Naive thymus-derived CD8-positive, alpha-beta T cell (primary cell): ENCODE data around the gene STAP2. TPM values are rescaled to one million over a fixed set of nuclear protein-coding genes. Genes with fewer than 3 reads are reported as not detected.

Experiments used
- ATAC-seq, 2 donors: fragments of 150-1000 bp; cut with Tn5 transposase in 1 of 2; sonication (Bioruptor Pico), chemical (Tn5 transposase) in 1 of 2; 1 replicate in 1 of 2; 2 replicates in 1 of 2; pipeline ENCODE4 v1.10.0; 2021; ENCODE audit warnings: mild to moderate bottlenecking in 2 of 2, moderate library complexity in 2 of 2
- POLR2A ChIA-PET: fragments of 350-600 bp; sonication (Branson Sonifier 250); formaldehyde crosslinking; loops from one replicate; lab custom pipeline; 2021; ENCODE audit warnings: antibody characterized with exemption; lab: Charles Lee
- DNase-seq, 10 donors: peaks; one replicate each; pipeline versions ENCODE4 v3.0.0 to v3.0.0-alpha.2; 2020 to 2022
- H3K27ac Mint-ChIP-seq, 10 donors: one replicate each; pipeline ENCODE4 v1.8.0; 2020 to 2022; ENCODE audit warnings: mild to moderate bottlenecking in 10 of 10, mixed read lengths in 10 of 10, moderate library complexity in 4 of 10, inconsistent platforms in 1 of 10
- H3K27me3 Mint-ChIP-seq, 5 donors: one replicate each; pipeline ENCODE4 v1.8.0; 2021 to 2022; ENCODE audit warnings: mixed read lengths in 5 of 5
- H3K36me3 Mint-ChIP-seq, 3 donors: one replicate each; pipeline ENCODE4 v1.8.0; 2020 to 2022; ENCODE audit warnings: mixed read lengths in 3 of 3, mild to moderate bottlenecking in 2 of 3, inconsistent platforms in 1 of 3
- H3K4me1 Mint-ChIP-seq, 4 donors: one replicate each; pipeline ENCODE4 v1.8.0; 2021 to 2022; ENCODE audit warnings: mixed read lengths in 4 of 4
- H3K4me3 Mint-ChIP-seq, 10 donors: one replicate each; pipeline ENCODE4 v1.8.0; 2020 to 2022; ENCODE audit warnings: mild to moderate bottlenecking in 10 of 10, mixed read lengths in 10 of 10, moderate library complexity in 6 of 10, inconsistent platforms in 1 of 10
- H3K9me3 Mint-ChIP-seq, 9 donors: one replicate each; pipeline ENCODE4 v1.8.0; 2020 to 2022; ENCODE audit warnings: mixed read lengths in 9 of 9, mild to moderate bottlenecking in 3 of 9, inconsistent platforms in 1 of 9, moderate library complexity in 1 of 9
- polyA plus RNA-seq, 3 donors: library from polyadenylated mRNA; unstranded; fragments of 300-500 nt; fragmentation: Illumina TruSeq; gene quantifications; one replicate each; pipeline ENCODE4 v1.2.3, GENCODE V29; 2021
- total RNA-seq, 8 experiments: library from RNA in 2 of 8; stranded (reverse) in 2 of 8; gene quantifications; one replicate each; pipeline ENCODE4 v1.2.3 and lab custom pipeline; 2021 to 2026

STAP2 gene
- total and polyA plus RNA-seq, 5 experiments from 2014 or later, result 1.3 to 2.6 (median 1.5) TPM

DNA sequence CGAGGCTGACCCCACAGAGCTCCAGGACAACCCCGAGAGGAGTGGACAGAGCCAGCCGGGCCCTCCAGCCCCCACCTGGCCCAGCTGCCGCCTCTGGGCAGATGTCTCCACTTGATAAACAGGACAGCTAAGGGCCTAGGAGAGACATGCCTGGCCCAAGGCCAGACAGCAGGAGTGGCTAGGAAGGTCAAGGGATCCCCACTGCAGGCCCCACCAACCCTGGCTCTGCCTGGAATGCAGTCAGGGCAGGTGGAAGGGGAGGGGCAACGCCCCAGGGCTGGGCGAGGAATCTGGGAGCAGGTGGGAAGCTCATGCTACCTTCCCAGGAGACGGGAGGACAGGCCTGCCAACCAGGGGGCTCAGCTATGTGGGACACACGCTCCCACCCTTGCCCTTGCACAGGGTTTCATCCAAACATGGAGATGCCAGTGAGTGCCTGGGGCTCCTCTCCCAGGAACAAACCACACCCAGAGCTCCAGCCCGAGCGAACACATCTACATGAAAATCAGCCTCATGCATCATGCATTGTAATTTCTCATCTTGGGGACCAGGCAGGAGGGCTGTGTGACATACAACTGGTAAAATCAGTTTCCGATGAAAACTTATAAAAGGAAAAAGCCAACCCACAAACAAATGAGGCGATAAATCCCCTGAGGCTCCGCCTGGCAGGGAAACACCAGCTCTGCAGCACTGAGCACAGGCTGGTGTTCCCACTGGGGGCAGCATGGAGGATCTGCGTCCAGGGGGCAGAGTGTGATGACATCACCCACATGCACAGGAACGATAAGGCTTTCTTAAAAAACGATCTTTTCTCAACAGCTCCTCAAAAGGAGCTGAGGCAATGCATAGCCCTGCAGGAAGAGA, 36.8 kb upstream of the STAP2 start:
- DNase-seq, result peak in 1 of 10 donors; percentile 17
- ATAC-seq, result no peak
- POLR2A ChIA-PET, result interaction anchor here (1.2 to 1.8 kb wide), 3 partner anchors 15 to 96 kb away, joined by 4 read pairs; partner anchors contain the start of gene SH3GL1
- H3K4me3 Mint-ChIP-seq, result peak overlapping the region in 4 of 10 donors; percentile 19 to 52 (median 28)
- H3K4me1 Mint-ChIP-seq, result peaks cover 29 to 79% (median 57%) of the 10 kb centered on the region in 4 donors
- no peaks in the 10 kb centered on the region for H3K27me3 Mint-ChIP-seq
- H3K36me3 Mint-ChIP-seq, result peaks cover 0 to 4% (median 0%) of the 10 kb centered on the region in 3 donors
- H3K27ac Mint-ChIP-seq, result peak overlapping the region in 7 of 10 donors; percentile 40 to 85 (median 72)
- H3K9me3 Mint-ChIP-seq, result no peaks in the 10 kb centered on the region

DNA sequence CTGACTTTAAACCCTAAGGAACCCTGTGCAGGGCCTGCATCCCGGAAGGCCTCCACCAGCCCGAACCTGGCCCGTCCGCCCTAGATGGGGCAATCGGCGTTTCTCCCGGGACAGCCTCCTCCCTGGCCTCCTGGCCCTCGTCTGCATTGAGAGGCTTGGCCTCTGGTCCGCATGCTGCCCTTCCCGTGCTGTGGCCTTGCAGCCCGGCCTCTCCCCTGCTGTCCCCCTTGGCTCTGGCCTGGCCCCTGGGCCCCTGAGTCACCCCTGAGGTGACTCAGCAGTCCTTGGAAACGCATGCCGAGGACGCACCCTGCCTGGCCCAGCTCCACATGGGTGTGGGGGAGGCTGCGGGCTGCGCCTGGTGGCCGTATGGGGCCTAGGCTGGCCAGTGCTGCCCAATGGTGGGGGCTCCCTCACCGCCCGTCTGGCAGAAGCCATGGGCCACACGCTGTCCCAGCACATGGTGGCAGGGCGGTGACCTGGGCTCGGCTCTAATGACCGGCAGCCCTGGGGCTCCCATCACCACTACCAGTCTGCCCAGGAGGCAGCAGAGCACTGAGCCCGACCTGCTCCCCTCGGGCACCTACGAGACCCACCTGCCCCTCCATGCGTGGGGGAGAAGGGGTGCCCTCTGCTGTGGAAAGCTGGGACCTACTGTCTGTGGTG, 36.0 kb upstream of the STAP2 start:
- H3K9me3 Mint-ChIP-seq, result no peaks in the 10 kb centered on the region
- POLR2A ChIA-PET, result interaction anchor here (0.5 to 1.8 kb wide), 5 partner anchors 16 to 286 kb away, joined by 3 to 5 read pairs (median 4); partner anchors contain the start of gene SH3GL1
- H3K4me3 Mint-ChIP-seq, result no peak overlapping the region
- DNase-seq (no peak), ATAC-seq (no peak)
- H3K27ac Mint-ChIP-seq, result peak overlapping the region in 2 of 10 donors; percentile 16 to 56
- H3K4me1 Mint-ChIP-seq, result peaks cover 22 to 79% (median 54%) of the 10 kb centered on the region in 4 donors
- H3K36me3 Mint-ChIP-seq, result peaks cover 0 to 4% (median 0%) of the 10 kb centered on the region in 3 donors
- H3K27me3 Mint-ChIP-seq, result no peaks in the 10 kb centered on the region

DNA sequence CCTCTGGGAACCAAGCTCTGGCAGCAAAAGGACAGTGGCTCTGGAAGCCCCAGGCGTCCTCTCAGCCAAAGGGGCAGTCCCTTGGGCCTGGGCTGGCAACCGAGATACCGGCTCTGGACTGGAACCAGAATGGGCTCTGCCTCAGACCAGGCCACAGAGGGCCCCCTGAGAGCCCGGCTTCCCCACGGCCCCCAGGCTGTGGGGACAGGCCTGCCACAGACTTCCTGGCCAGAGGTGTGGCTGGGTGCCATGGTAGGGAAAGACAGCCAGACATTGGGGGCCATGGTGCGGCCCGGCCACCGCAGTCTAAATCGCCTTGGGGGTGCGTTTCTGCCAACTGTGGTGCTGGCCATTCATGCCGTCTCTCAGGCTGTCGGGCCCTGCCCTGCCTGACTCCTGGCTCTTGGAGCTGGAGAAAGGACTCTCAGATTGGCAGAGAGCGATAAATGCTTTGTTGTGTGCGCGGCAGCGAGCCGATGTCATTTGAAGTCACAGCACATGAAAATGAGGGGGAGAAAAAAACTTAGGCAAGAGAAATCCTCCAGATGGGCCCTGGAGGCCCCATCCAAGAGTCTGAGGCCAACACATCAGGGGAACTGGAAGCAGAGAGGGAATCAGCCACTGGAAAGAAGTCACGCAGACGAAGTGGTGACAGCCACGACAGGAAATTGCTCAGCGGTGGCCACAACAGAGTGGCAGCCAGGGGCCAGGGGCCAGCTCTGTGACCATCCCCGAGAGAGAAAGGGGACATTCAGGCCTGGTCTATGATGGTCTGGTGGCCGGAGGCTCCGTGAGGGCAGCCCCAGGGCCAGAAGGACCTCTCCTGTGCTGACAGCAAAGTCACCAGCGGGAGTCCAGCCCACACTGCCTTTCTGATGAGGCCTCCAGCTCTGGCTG, 35.2 kb upstream of the STAP2 start:
- peak overlapping the region in 3 of 10 donors; percentile 16 to 20 (median 19) for H3K4me3 Mint-ChIP-seq
- POLR2A ChIA-PET, result interaction anchor here (0.5 to 1.8 kb wide), 3 partner anchors 27 to 285 kb away, joined by 3 to 5 read pairs (median 4); partner anchors contain the start of gene SH3GL1
- H3K27ac Mint-ChIP-seq, result peak overlapping the region in 4 of 10 donors; percentile 16 to 56 (median 34)
- DNase-seq (no peak), ATAC-seq (no peak)
- no peaks in the 10 kb centered on the region for H3K27me3 Mint-ChIP-seq
- H3K9me3 Mint-ChIP-seq, result no peaks in the 10 kb centered on the region
- H3K36me3 Mint-ChIP-seq, result peaks cover 0 to 4% (median 0%) of the 10 kb centered on the region in 3 donors
- peaks cover 23 to 77% (median 54%) of the 10 kb centered on the region in 4 donors for H3K4me1 Mint-ChIP-seq

DNA sequence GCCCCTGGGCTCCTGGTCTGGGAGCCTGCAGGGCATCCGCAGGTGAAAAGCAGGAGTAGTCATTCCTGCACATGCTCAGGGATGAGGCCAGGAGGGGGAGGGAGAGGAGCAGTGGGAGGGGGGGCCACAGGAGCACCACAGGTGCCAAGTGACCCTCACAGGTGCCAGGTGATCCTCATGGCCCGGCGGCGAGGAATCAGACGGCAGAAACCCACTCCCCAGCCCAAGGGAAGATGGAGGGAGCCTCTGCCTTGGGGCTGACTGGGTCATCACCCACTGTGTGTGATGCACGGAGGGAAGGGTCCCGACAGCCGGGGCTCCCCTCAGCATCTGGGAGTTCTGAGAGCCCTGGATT, 34.4 kb upstream of the STAP2 start:
- peak overlapping the region in 2 of 10 donors; percentile 19 to 44 for H3K27ac Mint-ChIP-seq
- H3K9me3 Mint-ChIP-seq, result no peaks in the 10 kb centered on the region
- H3K4me1 Mint-ChIP-seq, result peaks cover 27 to 78% (median 56%) of the 10 kb centered on the region in 4 donors
- ATAC-seq (no peak), DNase-seq (no peak)
- POLR2A ChIA-PET, result no interaction called here
- H3K36me3 Mint-ChIP-seq, result peaks cover 0 to 4% (median 0%) of the 10 kb centered on the region in 3 donors
- H3K27me3 Mint-ChIP-seq, result no peaks in the 10 kb centered on the region
- H3K4me3 Mint-ChIP-seq, result no peak overlapping the region

DNA sequence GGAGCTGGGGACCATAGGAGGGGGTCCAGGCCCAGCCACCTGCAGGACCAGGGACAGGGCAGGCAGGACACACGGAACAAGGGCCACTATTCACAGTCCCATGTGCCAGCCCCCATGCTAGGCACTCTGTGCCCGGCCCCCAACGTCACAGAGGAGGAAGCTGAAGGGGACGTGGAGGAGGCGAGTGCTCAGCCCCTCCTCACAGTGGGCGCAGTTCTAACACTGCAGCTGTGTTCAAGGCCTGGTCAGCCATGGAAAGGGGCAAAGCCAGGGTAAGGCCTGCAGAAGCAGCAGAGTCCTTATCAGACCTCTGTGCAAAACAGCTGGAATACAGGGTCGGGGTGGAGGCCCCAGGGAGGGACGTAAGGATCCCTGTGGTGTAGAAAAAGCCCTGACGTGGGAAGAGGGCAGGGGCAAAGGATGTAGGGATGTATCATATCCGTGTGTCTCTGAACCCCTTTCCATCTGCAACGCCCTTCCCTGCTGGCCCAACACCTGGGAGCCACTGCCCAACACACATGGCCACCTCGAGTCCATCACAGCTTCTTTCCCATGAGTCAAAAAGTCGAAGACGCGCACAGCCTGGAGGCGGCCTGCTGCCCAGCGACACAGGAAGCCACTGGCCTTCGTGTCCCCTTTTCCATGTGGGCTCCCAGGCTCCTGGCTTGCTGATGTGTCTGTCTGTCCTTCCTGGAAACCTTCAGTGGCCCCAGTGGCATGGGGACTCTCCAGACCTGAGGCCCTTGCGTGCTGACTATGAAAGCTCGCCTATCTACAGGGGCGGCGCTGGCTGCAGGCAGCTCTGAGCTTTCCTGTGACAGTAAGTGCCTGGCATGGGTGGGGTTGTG, 33.8 kb upstream of the STAP2 start:
- DNase-seq (no peak), ATAC-seq (no peak)
- Mint-ChIP-seq H3K4me3 (peak overlapping the region in 1 of 10 donors; percentile 24), H3K9me3 (no peaks in the 10 kb centered on the region), H3K4me1 (peaks cover 29 to 76% (median 60%) of the 10 kb centered on the region in 4 donors), H3K36me3 (peaks cover 0 to 4% (median 0%) of the 10 kb centered on the region in 3 donors), H3K27me3 (no peaks in the 10 kb centered on the region), H3K27ac (peak overlapping the region in 8 of 10 donors; percentile 2 to 83 (median 50))
- POLR2A ChIA-PET, result interaction anchor here (1.0 kb wide), 1 partner anchor 30 kb away, joined by 3 read pairs; the partner anchor contains the start of gene CHAF1A

DNA sequence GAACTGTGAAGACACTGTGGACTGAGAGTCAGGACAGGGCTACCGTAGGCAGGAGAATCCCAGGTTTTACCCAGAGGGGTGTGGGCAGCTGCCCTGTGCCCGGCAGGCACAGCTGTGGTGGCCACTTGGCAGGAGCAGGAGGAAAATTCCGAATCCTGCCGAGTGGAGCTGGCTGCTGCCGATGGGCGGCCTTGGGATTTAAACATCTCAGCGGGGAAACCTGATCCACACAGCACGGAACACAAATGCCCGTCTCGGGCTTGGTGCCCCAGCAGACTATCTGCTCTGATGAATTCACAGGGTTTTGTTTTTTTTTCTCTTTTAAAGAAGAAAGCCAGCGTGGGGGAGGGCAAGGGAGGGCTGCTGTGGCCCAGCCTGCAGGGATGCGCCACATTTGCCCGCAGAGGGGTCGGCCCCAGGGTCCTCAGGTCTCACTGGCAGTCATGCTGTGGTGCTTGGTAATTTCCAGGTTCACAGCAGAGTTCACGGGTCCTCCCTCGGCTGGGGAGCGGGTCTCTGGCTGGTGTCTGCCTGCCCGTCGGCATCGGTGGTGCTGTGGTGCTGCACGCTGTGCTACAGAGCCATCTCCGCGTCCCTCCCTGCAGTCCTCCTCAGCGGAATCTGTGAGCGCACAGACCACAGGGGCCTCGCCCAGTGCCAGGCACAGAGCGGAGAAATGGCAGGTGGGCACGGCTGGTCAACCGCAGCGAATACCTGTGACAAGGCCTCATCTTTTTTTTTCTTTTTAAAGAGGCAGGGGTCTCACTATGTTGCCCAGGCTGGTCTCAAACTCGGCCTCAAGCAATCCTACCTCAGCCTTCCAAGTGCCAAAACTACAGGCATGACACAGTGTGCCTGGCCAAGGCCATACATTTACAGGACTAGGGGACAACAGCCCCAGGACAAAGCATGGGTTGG, 32.9 kb upstream of the STAP2 start:
- POLR2A ChIA-PET, result interaction anchor here (0.7 to 2.6 kb wide), 5 partner anchors 8 to 99 kb away, joined by 3 to 17 read pairs (median 5); partner anchors contain the start of genes CHAF1A and MPND
- H3K4me3 Mint-ChIP-seq, result peak overlapping the region in 7 of 10 donors; percentile 18 to 89 (median 58)
- DNase-seq, result no peak
- peaks cover 0 to 7% (median 0%) of the 10 kb centered on the region in 3 donors for H3K36me3 Mint-ChIP-seq
- H3K9me3 Mint-ChIP-seq, result no peaks in the 10 kb centered on the region
- H3K4me1 Mint-ChIP-seq, result peaks cover 25 to 70% (median 54%) of the 10 kb centered on the region in 4 donors
- peak overlapping the region in 9 of 10 donors; percentile 49 to 92 (median 87) for H3K27ac Mint-ChIP-seq
- no peak for ATAC-seq
- H3K27me3 Mint-ChIP-seq, result no peaks in the 10 kb centered on the region

DNA sequence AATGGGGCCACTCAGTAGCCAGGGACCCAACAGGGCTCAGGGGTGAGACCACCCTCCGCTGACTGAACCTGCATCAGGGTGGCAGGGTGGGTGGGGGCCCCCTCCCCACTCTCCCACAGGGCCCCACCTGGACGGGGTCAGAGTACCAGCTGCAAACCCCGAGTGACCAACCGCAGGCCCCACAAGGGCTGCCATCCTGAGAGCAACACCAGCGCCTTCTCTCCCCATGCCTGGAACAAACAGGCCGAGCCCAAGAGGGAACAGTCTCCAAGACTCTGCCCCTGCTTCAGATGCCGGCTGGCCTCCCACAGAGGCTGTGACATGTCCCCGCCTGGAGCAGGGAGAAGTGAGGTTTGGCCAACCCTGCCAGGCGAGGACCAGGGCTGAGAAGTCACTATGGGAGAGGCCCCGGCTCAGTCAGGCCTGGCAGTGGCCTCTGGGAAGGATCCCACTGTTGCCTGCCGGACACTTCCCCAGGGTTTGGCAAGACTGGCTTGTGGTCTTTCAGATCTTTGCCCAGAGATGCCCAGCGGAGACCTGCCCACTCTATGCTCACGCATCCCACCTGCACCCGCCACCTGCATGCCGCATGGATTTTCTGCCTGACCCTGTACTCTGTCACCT, 31.9 kb upstream of the STAP2 start:
- peak overlapping the region; percentile 69 to 96 (median 91) for H3K27ac Mint-ChIP-seq
- peak overlapping the region; percentile 15 to 96 (median 66) for H3K4me3 Mint-ChIP-seq
- DNase-seq (no peak), ATAC-seq (no peak)
- H3K4me1 Mint-ChIP-seq, result peaks cover 20 to 60% (median 46%) of the 10 kb centered on the region in 4 donors
- no peaks in the 10 kb centered on the region for H3K27me3 Mint-ChIP-seq
- H3K36me3 Mint-ChIP-seq, result peaks cover 0 to 5% (median 0%) of the 10 kb centered on the region in 3 donors
- H3K9me3 Mint-ChIP-seq, result no peaks in the 10 kb centered on the region
- POLR2A ChIA-PET, result interaction anchor here (0.7 to 4.4 kb wide), 12 partner anchors 9 to 103 kb away, joined by 3 to 31 read pairs (median 4); partner anchors contain the start of genes CHAF1A, MPND and SH3GL1

DNA sequence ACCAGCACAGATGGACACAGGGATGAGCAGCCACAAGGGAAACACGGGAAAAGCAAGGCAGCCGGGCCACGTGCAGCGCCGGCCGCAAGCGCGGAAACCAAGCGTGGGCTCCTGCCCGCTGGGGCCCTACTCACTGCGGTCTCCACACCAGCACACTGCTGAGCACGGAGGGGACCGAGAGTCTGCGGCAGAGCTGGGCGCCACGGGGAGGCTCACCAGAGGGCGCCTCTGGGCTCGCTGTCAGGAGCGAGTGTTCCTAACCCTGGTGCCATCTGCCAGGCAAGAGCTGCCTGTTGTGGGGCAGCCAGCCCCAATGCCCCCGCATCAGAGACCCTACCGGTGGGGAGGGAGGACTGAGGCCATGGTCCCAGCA, 31.2 kb upstream of the STAP2 start:
- no peaks in the 10 kb centered on the region for H3K27me3 Mint-ChIP-seq
- peak; percentile 57 to 82 (median 60) for DNase-seq
- POLR2A ChIA-PET, result interaction anchor here (0.7 to 4.4 kb wide), 12 partner anchors 10 to 103 kb away, joined by 3 to 31 read pairs (median 6); partner anchors contain the start of genes CHAF1A, MPND and SH3GL1
- peak overlapping the region; percentile 91 to 96 (median 93) for H3K27ac Mint-ChIP-seq
- H3K9me3 Mint-ChIP-seq, result no peaks in the 10 kb centered on the region
- peaks cover 0 to 5% (median 0%) of the 10 kb centered on the region in 3 donors for H3K36me3 Mint-ChIP-seq
- H3K4me3 Mint-ChIP-seq, result peak overlapping the region; percentile 85 to 96 (median 91)
- ATAC-seq, result peak; percentile 78 to 83
- peaks cover 20 to 56% (median 45%) of the 10 kb centered on the region in 4 donors for H3K4me1 Mint-ChIP-seq

DNA sequence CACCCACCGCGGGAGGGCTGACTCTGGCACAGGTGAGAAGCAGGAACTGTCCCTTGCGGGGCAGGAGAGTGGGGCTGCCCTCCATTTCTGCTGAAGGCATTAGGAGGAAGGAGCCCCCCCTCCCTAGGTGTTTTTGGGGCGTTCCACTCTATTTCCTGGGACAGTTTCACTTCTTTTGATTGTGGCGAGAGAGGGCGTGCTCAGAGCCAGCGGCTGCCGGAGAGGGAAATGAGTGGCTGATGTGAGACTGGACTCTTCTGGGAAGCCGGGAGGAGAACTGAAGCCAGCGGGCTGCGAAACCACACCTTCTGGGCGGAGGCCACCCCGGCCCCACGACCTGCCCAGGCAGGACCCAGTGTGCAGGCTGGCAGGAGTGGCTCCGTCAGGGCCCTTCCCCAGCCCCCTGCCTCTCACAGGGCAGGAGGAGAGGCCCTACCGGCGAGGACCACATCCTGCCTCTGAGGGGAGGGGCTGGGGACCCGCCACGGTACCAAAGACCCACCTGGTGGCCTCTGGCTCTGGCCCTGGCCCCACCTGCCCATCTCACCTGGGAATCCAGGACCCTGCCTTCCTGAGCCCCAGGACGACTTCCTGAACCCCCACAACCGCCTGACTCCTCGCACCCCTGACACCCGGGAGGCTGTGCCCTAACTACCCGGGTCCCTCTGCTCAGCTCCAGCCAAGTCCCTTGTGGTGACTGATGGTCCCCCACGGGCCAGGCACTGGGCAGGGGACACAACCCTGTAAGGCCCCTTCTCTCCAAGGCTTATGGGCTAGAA, 30.7 kb upstream of the STAP2 start:
- Mint-ChIP-seq H3K4me1 (peaks cover 20 to 54% (median 45%) of the 10 kb centered on the region in 4 donors), H3K9me3 (no peaks in the 10 kb centered on the region), H3K27me3 (no peaks in the 10 kb centered on the region), H3K36me3 (peaks cover 0 to 8% (median 0%) of the 10 kb centered on the region in 3 donors), H3K27ac (peak overlapping the region; percentile 91 to 96 (median 95)), H3K4me3 (peak overlapping the region; percentile 85 to 96 (median 91))
- POLR2A ChIA-PET, result interaction anchor here (0.6 to 4.4 kb wide), 9 partner anchors 10 to 124 kb away, joined by 3 to 31 read pairs (median 6); partner anchors contain the start of genes CHAF1A and SH3GL1
- DNase-seq (peak; percentile 40 to 84 (median 70)), ATAC-seq (peak; percentile 71 to 75)
